Peyer's patch (tissue), 4 donors: ENCODE results near the gene NDUFB4.

Experiments used
- CTCF ChIP-seq, 6 experiments: fragments of 450-650 bp in 4 of 6; fragments of 200-600 bp in 2 of 6; sonication (generic) in 1 of 6; IDR thresholded peaks; one replicate each; pipeline ENCODE4 v1.5.1; 2017 to 2019; ENCODE audit warnings: antibody characterized with exemption in 6 of 6, mild to moderate bottlenecking in 3 of 6, moderate library complexity in 1 of 6
- POLR2A ChIP-seq, 2 donors: fragments of 450-650 bp; IDR thresholded peaks; one replicate each; pipeline ENCODE4 v1.5.1; 2017; ENCODE audit warnings: antibody characterized with exemption in 2 of 2, mild to moderate bottlenecking in 2 of 2, moderate library complexity in 2 of 2

GRCh38 chr3:120550546-120550945 lies 45.6 kb upstream of the NDUFB4 start:
- TF ChIP-seq POLR2A (IDR thresholded peaks at IDR 0.05), result no peak
- no peak for TF ChIP-seq CTCF (IDR thresholded peaks at IDR 0.05)
